Occipital lobe (tissue), 2 donors: ENCODE measurements around the gene SEC14L5. TPM values are rescaled to one million over a fixed set of nuclear protein-coding genes. Genes with fewer than 3 reads are reported as not detected.

Experiments used
- DNase-seq: peaks from one replicate; lab custom pipeline; 2025; lab: John Stamatoyannopoulos, UW
- total RNA-seq: library from RNA; depleted of rRNA; stranded (reverse); fragments of >200 nt; gene quantifications from one replicate; pipeline ENCODE4 v1.2.3, GENCODE V29; 2014

The SEC14L5 gene
- total RNA-seq, 1 donor from 2014 or later = 0.47 TPM

- DNase-seq = no peak
These were observed 52.6 kb downstream of the SEC14L5 start for GRCh38 chr16:5010576-5011329.

GRCh38 chr16:5011637-5012036 lies 53.5 kb downstream of the SEC14L5 start:
- DNase-seq = no peak

GRCh38 chr16:5012887-5013286 lies 54.8 kb downstream of the SEC14L5 start:
- no peak for DNase-seq

- DNase-seq = no peak
These were observed 57.2 kb downstream of the SEC14L5 start for GRCh38 chr16:5015351-5015750.

- DNase-seq = no peak
These were observed 57.8 kb downstream of the SEC14L5 start for GRCh38 chr16:5015887-5016286.

GRCh38 chr16:5016967-5017677 lies 59.0 kb downstream of the SEC14L5 start:
- DNase-seq = no peak

GRCh38 chr16:5017678-5017969 lies 59.5 kb downstream of the SEC14L5 start:
- no peak for DNase-seq

GRCh38 chr16:5018793-5019192 lies 60.7 kb downstream of the SEC14L5 start:
- DNase-seq = no peak

- DNase-seq = no peak
These were observed 61.6 kb downstream of the SEC14L5 start for GRCh38 chr16:5019775-5020174.

GRCh38 chr16:5020551-5020950 lies 62.4 kb downstream of the SEC14L5 start:
- DNase-seq = peak; percentile 76

GRCh38 chr16:5022521-5022920 lies 64.4 kb downstream of the SEC14L5 start:
- no peak for DNase-seq

- no peak for DNase-seq
These were observed 66.5 kb downstream of the SEC14L5 start for GRCh38 chr16:5024632-5025031.

- no peak for DNase-seq
These were observed 67.1 kb downstream of the SEC14L5 start for GRCh38 chr16:5025171-5025632.

- no peak for DNase-seq
These were observed 68.5 kb downstream of the SEC14L5 start for GRCh38 chr16:5026664-5027063.

- DNase-seq = no peak
These were observed 69.0 kb downstream of the SEC14L5 start for GRCh38 chr16:5027086-5027485.

GRCh38 chr16:5027575-5028235 lies 69.6 kb downstream of the SEC14L5 start:
- DNase-seq = no peak

GRCh38 chr16:5028950-5029475 lies 70.9 kb downstream of the SEC14L5 start:
- DNase-seq = peak; percentile 57

- no peak for DNase-seq
These were observed 72.2 kb downstream of the SEC14L5 start for GRCh38 chr16:5030251-5030870.

- no peak for DNase-seq
These were observed 73.5 kb downstream of the SEC14L5 start for GRCh38 chr16:5031601-5032000.

- no peak for DNase-seq
These were observed 74.6 kb downstream of the SEC14L5 start for GRCh38 chr16:5032748-5033167.

- DNase-seq = peak; percentile 81
These were observed 75.4 kb downstream of the SEC14L5 start, which contains the start of gene NAGPA for GRCh38 chr16:5033256-5034166. TSS of gene NAGPA (minus strand) at chr16:5033935. CDS start at chr16:5033914, 21 bp downstream.
